Measurements from ENCODE around the gene MPZL2. TPM values are rescaled to one million over a fixed set of nuclear protein-coding genes. Genes with fewer than 3 reads are reported as not detected.

Gene MPZL2
- polyA plus RNA-seq, 1 of the 3 experiments (the other 2 are of a cell fraction), result 6.2 TPM

DNA sequence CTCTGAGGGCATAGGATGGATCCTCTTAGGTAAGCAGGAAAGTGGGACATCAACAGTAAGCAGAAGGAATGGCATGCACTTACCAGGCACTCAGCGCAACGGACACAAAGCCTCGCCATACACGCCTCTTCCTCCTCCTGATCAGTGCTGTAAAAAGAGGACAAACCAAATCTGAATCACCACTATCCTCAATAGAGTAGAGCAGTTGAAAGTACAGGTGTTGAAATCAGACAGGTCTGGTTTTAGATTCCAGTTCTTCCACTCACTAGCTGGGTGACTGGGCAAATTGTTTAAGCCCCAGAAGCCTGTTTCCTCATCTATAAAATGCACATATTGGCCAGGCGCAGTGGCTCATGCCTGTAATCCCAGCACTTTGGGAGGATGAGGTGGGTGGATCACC lies 30.7 kb downstream of the MPZL2 start (continued):
- no peak for TF ChIP-seq PBX3 (IDR thresholded peaks at IDR 0.05)

- Histone ChIP-seq H4K20me1 (ENCODE audit: insufficient read depth) (no peaks in the 10 kb centered on the region), H3K27ac (ENCODE audit: low read depth in 2 of 2, low read length in 1 of 2) (no peak overlapping the region), H3K4me1 (ENCODE audit: control insufficient read depth in 1 of 2, insufficient read depth in 2 of 2, low read depth in 1 of 2, low read length in 1 of 2) (0 out of 4 replicates have a peak, but pooled peaks cover 0 to 5% of the 10 kb centered on the region in 2 experiments), H3K79me2 (ENCODE audit: insufficient read depth) (no peaks in the 10 kb centered on the region), H3F3A (replicated peaks; ENCODE audit: insufficient read depth) (peaks cover 13% of the 10 kb centered on the region), H3K9ac (no peak overlapping the region), H3K9me3 (no peaks in the 10 kb centered on the region), H2AFZ (ENCODE audit: low read depth) (no peak overlapping the region), H3K4me3 (ENCODE audit: low read depth in 2 of 2, low read length in 1 of 2) (no peak overlapping the region), H3K27me3 (ENCODE audit: insufficient read depth) (peaks cover 6% of the 10 kb centered on the region; the same call in 1 of the 2 replicates), H3K36me3 (replicated peaks in 1 of 2; ENCODE audit: control insufficient read depth in 1 of 2, insufficient read depth in 2 of 2, low read length in 1 of 2) (no peaks in the 10 kb centered on the region), H3K4me2 (no peak overlapping the region), H3K9me2 (no peaks in the 10 kb centered on the region)
- no peak for DNase-seq
- ChIA-PET POLR2A (no interaction called here), CTCF (no interaction called here)
- no peak for TF ChIP-seq ELF1 (IDR thresholded peaks at IDR 0.05)
- no peak for TF ChIP-seq FOXJ3 (CRISPR knock-in tag; IDR thresholded peaks at IDR 0.05)
- TF ChIP-seq RFX5 (IDR thresholded peaks at IDR 0.05; ENCODE audit: low read length), result no peak
- TF ChIP-seq MAX (IDR thresholded peaks at IDR 0.05; ENCODE audit: low read depth), result no peak
- TF ChIP-seq NRF1 (IDR thresholded peaks at IDR 0.05; ENCODE audit: low read depth, low read length), result no peak
- no peak for TF ChIP-seq MXI1 (IDR thresholded peaks at IDR 0.05; ENCODE audit: low read depth, low read length)
- TF ChIP-seq NFIC (IDR thresholded peaks at IDR 0.05; ENCODE audit: borderline replicate concordance), result no peak
- TF ChIP-seq RCOR1 (IDR thresholded peaks at IDR 0.05; ENCODE audit: low read length), result no peak
- TF ChIP-seq FOSL2 (IDR thresholded peaks at IDR 0.05; ENCODE audit: borderline replicate concordance, low read depth), result no peak
- TF ChIP-seq RXRA (IDR thresholded peaks at IDR 0.05; ENCODE audit: borderline replicate concordance, low read depth), result no peak
- no peak for TF ChIP-seq TCF12 (IDR thresholded peaks at IDR 0.05)
- TF ChIP-seq, protein P1, sequence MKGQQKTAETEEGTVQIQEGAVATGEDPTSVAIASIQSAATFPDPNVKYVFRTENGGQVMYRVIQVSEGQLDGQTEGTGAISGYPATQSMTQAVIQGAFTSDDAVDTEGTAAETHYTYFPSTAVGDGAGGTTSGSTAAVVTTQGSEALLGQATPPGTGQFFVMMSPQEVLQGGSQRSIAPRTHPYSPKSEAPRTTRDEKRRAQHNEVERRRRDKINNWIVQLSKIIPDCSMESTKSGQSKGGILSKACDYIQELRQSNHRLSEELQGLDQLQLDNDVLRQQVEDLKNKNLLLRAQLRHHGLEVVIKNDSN (IDR thresholded peaks at IDR 0.05; ENCODE audit: borderline replicate concordance, low read depth), result no peak
- no peak for TF ChIP-seq RAD21 (IDR thresholded peaks at IDR 0.05; ENCODE audit: low read length)
- TF ChIP-seq PBX3 (IDR thresholded peaks at IDR 0.05), result no peak
- 0% methylated on average over 1 of the region's 1 CpG for WGBS (ENCODE audit: low lambda C conversion rate)
Observed at GRCh38 chr11:118232659-118233058, 31.4 kb downstream of the MPZL2 start.

DNA sequence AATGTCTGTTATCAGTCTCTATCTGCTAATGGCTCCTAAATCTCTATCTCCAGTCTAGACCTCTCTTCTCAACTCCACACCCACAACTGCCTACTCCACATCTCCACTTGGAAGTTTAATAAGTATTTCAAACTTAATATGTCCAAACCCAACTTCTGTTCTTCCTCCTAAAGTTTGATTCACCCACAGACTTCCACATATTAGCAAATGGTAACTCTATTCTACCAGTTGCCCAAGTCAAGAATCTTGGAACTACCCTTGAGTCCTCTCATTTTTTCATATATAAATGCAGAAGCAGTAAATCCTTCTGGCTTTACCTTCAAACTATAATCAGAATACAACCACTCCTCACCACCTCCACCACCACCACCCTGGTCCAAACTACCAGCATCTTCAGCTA lies 32.6 kb downstream of the MPZL2 start:
- Histone ChIP-seq H3K79me2 (ENCODE audit: insufficient read depth) (no peaks in the 10 kb centered on the region), H2AFZ (ENCODE audit: low read depth) (no peak overlapping the region), H3K9me3 (no peaks in the 10 kb centered on the region), H3K27me3 (ENCODE audit: insufficient read depth) (peaks cover 6% of the 10 kb centered on the region; the same call in 1 of the 2 replicates), H4K20me1 (ENCODE audit: insufficient read depth) (no peaks in the 10 kb centered on the region), H3K9me2 (no peaks in the 10 kb centered on the region), H3K4me2 (no peak overlapping the region), H3K9ac (no peak overlapping the region), H3K27ac (ENCODE audit: low read depth in 2 of 2, low read length in 1 of 2) (no peak overlapping the region), H3K4me1 (ENCODE audit: control insufficient read depth in 1 of 2, insufficient read depth in 2 of 2, low read depth in 1 of 2, low read length in 1 of 2) (peaks cover 0 to 5% of the 10 kb centered on the region in 2 experiments; a peak in 1 of 4 replicates), H3K4me3 (ENCODE audit: low read depth in 2 of 2, low read length in 1 of 2) (no peak overlapping the region), H3F3A (replicated peaks; ENCODE audit: insufficient read depth) (peaks cover 13% of the 10 kb centered on the region), H3K36me3 (replicated peaks in 1 of 2; ENCODE audit: control insufficient read depth in 1 of 2, insufficient read depth in 2 of 2, low read length in 1 of 2) (no peaks in the 10 kb centered on the region)
- no peak for DNase-seq
- CTCF ChIA-PET, result interaction anchor here (1.2 kb wide), 1 partner anchor 60 kb away, joined by 3 read pairs; no protein-coding TSS in a partner anchor
- POLR2A ChIA-PET, result no interaction called here
- TF ChIP-seq RAD21 (IDR thresholded peaks at IDR 0.05; ENCODE audit: low read length), result no peak
- no peak for TF ChIP-seq MEF2A (IDR thresholded peaks at IDR 0.05; ENCODE audit: borderline replicate concordance, low read depth)
- TF ChIP-seq TCF12 (IDR thresholded peaks at IDR 0.05), result no peak
- TF ChIP-seq EZH2phosphoT487 (IDR thresholded peaks at IDR 0.05; ENCODE audit: borderline replicate concordance, low read depth), result no peak
- TF ChIP-seq, protein P2, sequence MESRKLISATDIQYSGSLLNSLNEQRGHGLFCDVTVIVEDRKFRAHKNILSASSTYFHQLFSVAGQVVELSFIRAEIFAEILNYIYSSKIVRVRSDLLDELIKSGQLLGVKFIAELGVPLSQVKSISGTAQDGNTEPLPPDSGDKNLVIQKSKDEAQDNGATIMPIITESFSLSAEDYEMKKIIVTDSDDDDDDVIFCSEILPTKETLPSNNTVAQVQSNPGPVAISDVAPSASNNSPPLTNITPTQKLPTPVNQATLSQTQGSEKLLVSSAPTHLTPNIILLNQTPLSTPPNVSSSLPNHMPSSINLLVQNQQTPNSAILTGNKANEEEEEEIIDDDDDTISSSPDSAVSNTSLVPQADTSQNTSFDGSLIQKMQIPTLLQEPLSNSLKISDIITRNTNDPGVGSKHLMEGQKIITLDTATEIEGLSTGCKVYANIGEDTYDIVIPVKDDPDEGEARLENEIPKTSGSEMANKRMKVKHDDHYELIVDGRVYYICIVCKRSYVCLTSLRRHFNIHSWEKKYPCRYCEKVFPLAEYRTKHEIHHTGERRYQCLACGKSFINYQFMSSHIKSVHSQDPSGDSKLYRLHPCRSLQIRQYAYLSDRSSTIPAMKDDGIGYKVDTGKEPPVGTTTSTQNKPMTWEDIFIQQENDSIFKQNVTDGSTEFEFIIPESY (IDR thresholded peaks at IDR 0.05; ENCODE audit: borderline replicate concordance, low read depth), result no peak
- no peak for TF ChIP-seq NFIC (IDR thresholded peaks at IDR 0.05; ENCODE audit: borderline replicate concordance)
- TF ChIP-seq, protein P3, sequence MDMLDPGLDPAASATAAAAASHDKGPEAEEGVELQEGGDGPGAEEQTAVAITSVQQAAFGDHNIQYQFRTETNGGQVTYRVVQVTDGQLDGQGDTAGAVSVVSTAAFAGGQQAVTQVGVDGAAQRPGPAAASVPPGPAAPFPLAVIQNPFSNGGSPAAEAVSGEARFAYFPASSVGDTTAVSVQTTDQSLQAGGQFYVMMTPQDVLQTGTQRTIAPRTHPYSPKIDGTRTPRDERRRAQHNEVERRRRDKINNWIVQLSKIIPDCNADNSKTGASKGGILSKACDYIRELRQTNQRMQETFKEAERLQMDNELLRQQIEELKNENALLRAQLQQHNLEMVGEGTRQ (IDR thresholded peaks at IDR 0.05; ENCODE audit: borderline replicate concordance, low read depth, low read length), result no peak

All from SK-N-SH (cell line).